H9 (cell line): ENCODE results near the gene CABLES2. TPM values are rescaled to one million over a fixed set of nuclear protein-coding genes. Genes with fewer than 3 reads are reported as not detected.

ENCODE experiments used
- DNase-seq: peaks from one replicate; pipeline ENCODE4 v3.0.0-alpha.2; 2017
- H2AFZ ChIP-seq: one replicate; pipeline ENCODE4 v1.6.1; 2013; ENCODE audit warnings: mild to moderate bottlenecking, low read length, control low read depth, moderate library complexity
- H2AK5ac ChIP-seq: 2 replicates; pipeline ENCODE4 v1.6.1; 2013; ENCODE audit warnings: low read length, control low read depth, mixed read lengths; ENCODE audit not compliant: insufficient read length
- H2BK120ac ChIP-seq: one replicate; pipeline ENCODE4 v1.6.1; 2013; ENCODE audit warnings: low read depth, mild to moderate bottlenecking, low read length, control low read depth, inconsistent platforms; ENCODE audit not compliant: poor library complexity, severe bottlenecking
- H2BK12ac ChIP-seq: 2 replicates; pipeline ENCODE4 v1.6.1; 2013; ENCODE audit warnings: low read length, control low read depth, mixed read lengths, low read depth; ENCODE audit not compliant: insufficient read length
- H2BK15ac ChIP-seq: 2 replicates; pipeline ENCODE4 v1.6.1; 2013; ENCODE audit warnings: low read depth, low read length, control low read depth
- H2BK20ac ChIP-seq: one replicate; pipeline ENCODE4 v1.6.1; 2013; ENCODE audit warnings: low read depth, mild to moderate bottlenecking, low read length, control low read depth, inconsistent platforms; ENCODE audit not compliant: poor library complexity, severe bottlenecking
- H2BK5ac ChIP-seq: 2 replicates; pipeline ENCODE4 v1.6.1; 2013; ENCODE audit warnings: low read length, control low read depth, mixed read lengths; ENCODE audit not compliant: insufficient read length
- H3K14ac ChIP-seq: 2 replicates; pipeline ENCODE4 v1.6.1; 2013; ENCODE audit warnings: low read length, control low read depth; ENCODE audit not compliant: insufficient read depth
- H3K18ac ChIP-seq: 2 replicates; pipeline ENCODE4 v1.6.1; 2013; ENCODE audit warnings: low read depth, mild to moderate bottlenecking, mixed read lengths, low read length, control low read depth; ENCODE audit not compliant: insufficient read length
- H3K23ac ChIP-seq: 2 replicates; pipeline ENCODE4 v1.6.1; 2013; ENCODE audit warnings: low read length, control low read depth, mixed read lengths, low read depth; ENCODE audit not compliant: insufficient read length
- H3K23me2 ChIP-seq: 2 replicates; pipeline ENCODE4 v1.6.1; 2013; ENCODE audit warnings: low read depth, mild to moderate bottlenecking, mixed read lengths, low read length, control low read depth; ENCODE audit not compliant: insufficient read length, poor library complexity, severe bottlenecking
- H3K27ac ChIP-seq: 2 replicates; pipeline ENCODE4 v1.5.1; 2013; ENCODE audit warnings: low read length, control low read depth, mixed read lengths, low read depth; ENCODE audit not compliant: insufficient read length
- H3K27me3 ChIP-seq: 2 replicates; pipeline ENCODE4 v1.6.1; 2013; ENCODE audit warnings: low read length, control low read depth, inconsistent platforms; ENCODE audit not compliant: insufficient read depth
- H3K4ac ChIP-seq: 2 replicates; pipeline ENCODE4 v1.6.1; 2013; ENCODE audit warnings: low read depth, mild to moderate bottlenecking, control low read depth, inconsistent platforms, low read length, moderate library complexity
- H3K4me1 ChIP-seq: 2 replicates; pipeline ENCODE4 v1.6.1; 2013; ENCODE audit warnings: low read length, control low read depth, inconsistent platforms; ENCODE audit not compliant: insufficient read depth
- H3K4me2 ChIP-seq: 2 replicates; pipeline ENCODE4 v1.6.1; 2013; ENCODE audit warnings: low read length, control low read depth, mixed read lengths; ENCODE audit not compliant: insufficient read length, insufficient read depth
- H3K56ac ChIP-seq: 2 replicates; pipeline ENCODE4 v1.6.1; 2013; ENCODE audit warnings: low read depth, mild to moderate bottlenecking, mixed read lengths, low read length, control low read depth; ENCODE audit not compliant: insufficient read length
- H3K79me1 ChIP-seq: 2 replicates; pipeline ENCODE4 v1.6.1; 2013; ENCODE audit warnings: low read depth, mild to moderate bottlenecking, moderate library complexity, low read length, control low read depth, inconsistent platforms; ENCODE audit not compliant: insufficient read depth, poor library complexity, severe bottlenecking
- H3K79me2 ChIP-seq: 2 replicates; pipeline ENCODE4 v1.6.1; 2013; ENCODE audit warnings: low read length, control low read depth, inconsistent platforms; ENCODE audit not compliant: insufficient read depth
- H3K9ac ChIP-seq: 2 replicates; pipeline ENCODE4 v1.6.1; 2013; ENCODE audit warnings: low read length, control low read depth, mixed read lengths; ENCODE audit not compliant: insufficient read length; ENCODE audit errors: extremely low read depth
- H3K9me3 ChIP-seq: one replicate; pipeline ENCODE4 v1.6.1; 2013; ENCODE audit warnings: low read depth, low read length, inconsistent platforms; ENCODE audit not compliant: control insufficient read depth
- H3T11ph ChIP-seq: one replicate; pipeline ENCODE4 v1.6.1; 2013; ENCODE audit warnings: mild to moderate bottlenecking, low read length, control low read depth, inconsistent platforms
- H4K20me1 ChIP-seq: one replicate; pipeline ENCODE4 v1.6.1; 2013; ENCODE audit not compliant: control insufficient read depth, insufficient read length, insufficient read depth
- H4K5ac ChIP-seq: 2 replicates; pipeline ENCODE4 v1.6.1; 2013; ENCODE audit warnings: low read depth, mild to moderate bottlenecking, mixed read lengths, low read length, control low read depth; ENCODE audit not compliant: insufficient read length
- H4K8ac ChIP-seq: replicated peaks from 2 replicates; pipeline ENCODE4 v1.6.1; 2013; ENCODE audit warnings: low read length, control low read depth, mixed read lengths, low read depth; ENCODE audit not compliant: insufficient read length
- H4K91ac ChIP-seq: 2 replicates; pipeline ENCODE4 v1.6.1; 2013; ENCODE audit warnings: low read depth, mild to moderate bottlenecking, moderate library complexity, mixed read lengths, low read length, control low read depth; ENCODE audit not compliant: insufficient read length
- H3K27ac Mint-ChIP-seq, 3 experiments: 2 replicates in 2 of 3; 3 replicates in 1 of 3; pipeline ENCODE4 v1.8.0; 2020 to 2021; ENCODE audit warnings: mixed read lengths in 3 of 3, mild to moderate bottlenecking in 1 of 3, moderate library complexity in 1 of 3
- H3K27me3 Mint-ChIP-seq: 2 replicates; pipeline ENCODE4 v1.8.0; 2021; ENCODE audit warnings: low read depth, mild to moderate bottlenecking, moderate library complexity, mixed read lengths
- H3K36me3 Mint-ChIP-seq, 3 experiments: 2 replicates in 2 of 3; 3 replicates in 1 of 3; pipeline ENCODE4 v1.8.0; 2020 to 2021; ENCODE audit warnings: low read depth in 3 of 3, mixed read lengths in 3 of 3; ENCODE audit not compliant: insufficient read depth in 1 of 3
- H3K4me1 Mint-ChIP-seq, 2 experiments: 2 replicates each; pipeline ENCODE4 v1.8.0; 2020; ENCODE audit warnings: mixed read lengths in 2 of 2
- H3K4me3 Mint-ChIP-seq, 2 experiments: 2 replicates in 1 of 2; 3 replicates in 1 of 2; pipeline ENCODE4 v1.8.0; 2020 to 2021; ENCODE audit warnings: mild to moderate bottlenecking in 2 of 2, mixed read lengths in 2 of 2, moderate library complexity in 1 of 2
- H3K9me3 Mint-ChIP-seq, 2 experiments: 2 replicates in 1 of 2; 3 replicates in 1 of 2; pipeline ENCODE4 v1.8.0; 2020; ENCODE audit warnings: mild to moderate bottlenecking in 2 of 2, mixed read lengths in 2 of 2, moderate library complexity in 1 of 2
- WGBS: extraction: QIAGEN DNeasy Blood & Tissue Kit; methylation state at CpG from one replicate; pipeline ENCODE4 v1.1.7; 2013; ENCODE audit warnings: missing lambda C conversion rate, low lambda C conversion rate, mixed read lengths; ENCODE audit not compliant: insufficient read length; ENCODE audit errors: extremely low coverage; 5-methylcytosine and 5-hydroxymethylcytosine counted together
- total RNA-seq: library from RNA; stranded (reverse); gene quantifications from 2 replicates; pipeline ENCODE4 v1.2.1, GENCODE V29; 2021
- TF ChIP-seq, protein P1 (sequence below): fragments of 200-600 bp; sonication (generic); conservative IDR thresholded peaks from 3 replicates; pipeline ENCODE4 v1.8.0; 2021; ENCODE audit warnings: antibody characterized with exemption, mild to moderate bottlenecking

CABLES2 gene
- total RNA-seq, 1 experiment from 2014 or later, result 10.8 TPM

DNA sequence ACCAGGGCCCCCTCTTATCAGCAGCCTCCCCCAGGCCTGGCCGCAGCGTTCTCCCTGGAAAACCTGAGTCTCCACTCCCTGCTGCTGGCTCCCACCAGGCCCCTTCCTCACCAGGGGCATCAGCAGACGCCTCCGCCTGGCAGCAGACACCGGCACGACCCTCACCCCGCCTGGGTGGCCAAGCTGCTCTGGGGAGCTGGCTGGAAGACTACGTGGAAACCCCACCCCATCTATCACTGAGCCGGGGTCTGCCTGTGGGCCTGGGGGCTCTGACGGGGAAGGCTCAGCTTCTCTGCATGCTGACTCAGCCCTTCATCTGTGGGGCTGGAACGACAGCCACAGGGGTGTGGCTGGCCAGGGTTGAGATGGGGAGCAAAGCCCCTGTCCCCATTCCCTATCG is 39.4 kb upstream of the CABLES2 start:
- H2BK12ac ChIP-seq, result no peak overlapping the region
- no peak overlapping the region for H3K27ac ChIP-seq
- no peak for DNase-seq
- no peak overlapping the region for H2BK120ac ChIP-seq
- no peaks in the 10 kb centered on the region for H3K23me2 ChIP-seq
- H2BK20ac ChIP-seq, result no peak overlapping the region
- no peak overlapping the region for H3K14ac ChIP-seq
- Mint-ChIP-seq H3K9me3 (no peaks in the 10 kb centered on the region), H3K4me1 (peaks cover 0 to 5% of the 10 kb centered on the region in 2 experiments; a peak in 2 of 4 replicates), H3K4me3 (no peak overlapping the region), H3K36me3 (no peaks in the 10 kb centered on the region; a peak in 1 of 7 replicates), H3K27me3 (peaks cover 19% of the 10 kb centered on the region), H3K27ac (no peak overlapping the region)
- H3K18ac ChIP-seq, result no peak overlapping the region
- no CpG with 5 or more reads among the region's 12 CpGs for WGBS
- no peaks in the 10 kb centered on the region for H4K20me1 ChIP-seq
- H3T11ph ChIP-seq, result no peak overlapping the region
- no peaks in the 10 kb centered on the region for H3K4me1 ChIP-seq
- H4K8ac ChIP-seq, result no peak overlapping the region
- no peak overlapping the region for H3K56ac ChIP-seq
- no peaks in the 10 kb centered on the region for H3K9me3 ChIP-seq
- no peak overlapping the region for H2AFZ ChIP-seq
- no peak overlapping the region for H3K23ac ChIP-seq
- H2BK5ac ChIP-seq, result no peak overlapping the region
- no peak overlapping the region for H4K5ac ChIP-seq
- H3K27me3 ChIP-seq, result no peaks in the 10 kb centered on the region
- H3K4me2 ChIP-seq, result no peak overlapping the region
- no peak overlapping the region for H3K4ac ChIP-seq
- H3K9ac ChIP-seq, result no peak overlapping the region
- no peak overlapping the region for H2AK5ac ChIP-seq
- H3K79me1 ChIP-seq, result no peaks in the 10 kb centered on the region
- H2BK15ac ChIP-seq, result no peak overlapping the region
- no peaks in the 10 kb centered on the region for H3K79me2 ChIP-seq
- TF ChIP-seq, protein P1, sequence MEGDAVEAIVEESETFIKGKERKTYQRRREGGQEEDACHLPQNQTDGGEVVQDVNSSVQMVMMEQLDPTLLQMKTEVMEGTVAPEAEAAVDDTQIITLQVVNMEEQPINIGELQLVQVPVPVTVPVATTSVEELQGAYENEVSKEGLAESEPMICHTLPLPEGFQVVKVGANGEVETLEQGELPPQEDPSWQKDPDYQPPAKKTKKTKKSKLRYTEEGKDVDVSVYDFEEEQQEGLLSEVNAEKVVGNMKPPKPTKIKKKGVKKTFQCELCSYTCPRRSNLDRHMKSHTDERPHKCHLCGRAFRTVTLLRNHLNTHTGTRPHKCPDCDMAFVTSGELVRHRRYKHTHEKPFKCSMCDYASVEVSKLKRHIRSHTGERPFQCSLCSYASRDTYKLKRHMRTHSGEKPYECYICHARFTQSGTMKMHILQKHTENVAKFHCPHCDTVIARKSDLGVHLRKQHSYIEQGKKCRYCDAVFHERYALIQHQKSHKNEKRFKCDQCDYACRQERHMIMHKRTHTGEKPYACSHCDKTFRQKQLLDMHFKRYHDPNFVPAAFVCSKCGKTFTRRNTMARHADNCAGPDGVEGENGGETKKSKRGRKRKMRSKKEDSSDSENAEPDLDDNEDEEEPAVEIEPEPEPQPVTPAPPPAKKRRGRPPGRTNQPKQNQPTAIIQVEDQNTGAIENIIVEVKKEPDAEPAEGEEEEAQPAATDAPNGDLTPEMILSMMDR, result no peak
- H4K91ac ChIP-seq, result no peak overlapping the region
